ENCODE results near the gene PPP1R9A.

PPP1R9A gene

DNA sequence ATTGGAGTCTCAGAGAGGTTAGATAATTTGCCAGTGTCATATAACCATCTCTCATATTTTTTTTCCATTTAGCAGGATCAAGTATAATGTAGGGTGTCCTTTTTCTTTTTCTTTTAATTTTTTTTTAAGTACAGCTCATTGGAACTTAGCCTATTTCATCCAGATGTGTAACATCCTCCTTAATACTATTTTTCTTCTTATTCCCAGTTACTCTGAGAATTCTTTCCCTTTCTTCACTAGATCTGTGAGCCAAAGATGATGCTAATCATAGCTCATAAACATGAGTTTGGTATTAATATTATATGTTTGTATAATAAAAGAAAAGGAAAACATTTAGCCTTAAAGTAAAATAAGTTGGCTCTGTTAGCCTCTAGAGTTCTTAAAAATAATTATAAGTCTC is 32.8 kb downstream of the PPP1R9A start:
- Histone ChIP-seq H3K27me3 (replicated peaks; ENCODE audit: control insufficient read depth, insufficient read depth, low read length, poor library complexity, severe bottlenecking) (no peaks in the 10 kb centered on the region), H3K9me3 (ENCODE audit: control insufficient read depth, low read length) (no peaks in the 10 kb centered on the region), H3K4me1 (ENCODE audit: control insufficient read depth, insufficient read depth, low read length, poor library complexity, severe bottlenecking) (no peaks in the 10 kb centered on the region), H3K36me3 (ENCODE audit: control insufficient read depth, insufficient read depth, low read length) (no peaks in the 10 kb centered on the region), H3K27ac (ENCODE audit: insufficient read depth, low read length, poor library complexity, severe bottlenecking) (no peak overlapping the region), H3K4me3 (ENCODE audit: insufficient read depth, low read depth, low read length, poor library complexity, severe bottlenecking) (no peak overlapping the region)
- no peak for DNase-seq

DNA sequence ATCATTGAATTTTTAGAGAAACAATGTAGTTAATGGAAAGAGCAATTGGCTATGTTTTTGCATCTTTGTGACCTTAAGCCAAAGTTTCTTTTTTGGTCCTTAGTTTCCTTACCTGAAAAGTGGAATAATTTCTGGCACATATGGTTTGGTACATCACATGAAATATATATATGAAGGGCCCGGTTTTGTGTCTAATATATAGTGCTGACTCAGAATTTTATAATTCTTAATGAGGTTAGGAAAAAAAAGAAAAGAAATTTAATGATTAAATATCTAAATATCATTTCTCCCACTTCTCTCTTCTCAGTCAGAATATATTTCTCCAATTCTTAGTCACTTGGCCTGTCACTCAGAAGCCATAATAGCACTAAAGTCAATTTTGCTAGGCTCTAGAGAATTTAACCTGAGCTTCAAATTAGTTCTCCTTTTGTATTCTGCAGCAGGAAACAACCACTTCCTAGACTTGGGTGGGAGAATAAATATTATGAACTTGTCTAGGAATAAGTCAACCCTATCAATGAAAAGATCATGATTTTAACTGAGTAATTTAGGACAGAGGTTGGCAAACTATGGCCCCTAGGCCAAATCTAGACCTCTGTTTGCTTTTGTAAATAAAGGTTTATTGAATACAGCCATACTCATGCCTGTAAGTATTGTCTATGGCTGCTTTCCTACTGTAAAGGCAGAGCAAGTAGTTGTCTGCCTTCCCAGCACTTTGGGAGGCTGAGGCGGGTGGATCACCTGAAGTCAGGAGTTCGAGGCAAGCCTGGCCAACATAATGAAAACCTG is 34.6 kb downstream of the PPP1R9A start:
- Histone ChIP-seq H3K4me3 (ENCODE audit: insufficient read depth, low read depth, low read length, poor library complexity, severe bottlenecking) (no peak overlapping the region), H3K36me3 (ENCODE audit: control insufficient read depth, insufficient read depth, low read length) (no peaks in the 10 kb centered on the region), H3K9me3 (ENCODE audit: control insufficient read depth, low read length) (no peaks in the 10 kb centered on the region), H3K27ac (ENCODE audit: insufficient read depth, low read length, poor library complexity, severe bottlenecking) (no peak overlapping the region), H3K27me3 (replicated peaks; ENCODE audit: control insufficient read depth, insufficient read depth, low read length, poor library complexity, severe bottlenecking) (no peaks in the 10 kb centered on the region), H3K4me1 (ENCODE audit: control insufficient read depth, insufficient read depth, low read length, poor library complexity, severe bottlenecking) (no peaks in the 10 kb centered on the region)
- no peak for DNase-seq

DNA sequence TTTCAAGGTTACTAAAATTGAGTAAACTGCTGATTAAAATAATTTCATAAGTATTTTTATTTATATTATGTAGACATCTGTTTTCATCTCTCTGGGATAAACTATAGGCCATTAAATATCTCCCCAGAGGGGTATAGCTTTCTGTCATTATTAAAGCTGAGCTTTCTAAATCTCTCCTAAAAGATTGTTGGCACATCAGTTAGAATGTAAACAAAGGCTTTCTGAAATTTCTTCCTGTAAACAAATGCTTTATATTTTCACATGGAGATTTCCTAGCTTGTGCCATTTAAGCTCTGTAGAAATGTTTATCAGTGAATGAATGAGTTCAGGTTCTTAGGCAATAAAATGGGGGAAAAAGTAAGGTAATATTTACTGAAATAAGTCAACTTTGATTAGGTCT is 35.7 kb downstream of the PPP1R9A start:
- no peak for DNase-seq
- no peaks in the 10 kb centered on the region for H3K4me1 ChIP-seq (ENCODE audit: control insufficient read depth, insufficient read depth, low read length, poor library complexity, severe bottlenecking)
- no peaks in the 10 kb centered on the region for H3K27me3 ChIP-seq (replicated peaks; ENCODE audit: control insufficient read depth, insufficient read depth, low read length, poor library complexity, severe bottlenecking)
- H3K9me3 ChIP-seq (ENCODE audit: control insufficient read depth, low read length): no peaks in the 10 kb centered on the region
- no peak overlapping the region for H3K27ac ChIP-seq (ENCODE audit: insufficient read depth, low read length, poor library complexity, severe bottlenecking)
- H3K4me3 ChIP-seq (ENCODE audit: insufficient read depth, low read depth, low read length, poor library complexity, severe bottlenecking): no peak overlapping the region
- no peaks in the 10 kb centered on the region for H3K36me3 ChIP-seq (ENCODE audit: control insufficient read depth, insufficient read depth, low read length)

DNA sequence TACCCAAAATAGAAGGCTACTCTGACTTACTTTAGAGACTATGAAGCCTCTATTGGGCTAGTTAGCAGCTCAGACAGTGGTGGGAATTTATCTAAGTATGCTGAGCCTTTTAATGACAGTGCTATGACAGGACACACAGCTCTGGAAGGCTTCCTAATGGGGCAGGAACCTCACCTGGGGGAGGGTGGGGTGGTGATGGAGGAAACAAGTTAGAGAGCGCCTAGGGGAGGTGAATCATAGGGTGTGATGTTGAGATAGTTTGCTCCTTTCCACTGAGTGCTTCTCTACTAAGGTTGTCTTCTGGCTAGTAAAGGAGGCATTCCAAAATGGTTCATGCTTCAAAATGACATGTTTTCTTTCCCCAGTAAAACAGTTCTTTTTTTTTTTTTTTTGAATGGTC is 42.1 kb downstream of the PPP1R9A start:
- no peak overlapping the region for H3K4me3 ChIP-seq (ENCODE audit: insufficient read depth, low read depth, low read length, poor library complexity, severe bottlenecking)
- no peaks in the 10 kb centered on the region for H3K9me3 ChIP-seq (ENCODE audit: control insufficient read depth, low read length)
- no peak for DNase-seq
- H3K27me3 ChIP-seq (replicated peaks; ENCODE audit: control insufficient read depth, insufficient read depth, low read length, poor library complexity, severe bottlenecking): no peaks in the 10 kb centered on the region
- H3K36me3 ChIP-seq (ENCODE audit: control insufficient read depth, insufficient read depth, low read length): no peaks in the 10 kb centered on the region
- no peaks in the 10 kb centered on the region for H3K4me1 ChIP-seq (ENCODE audit: control insufficient read depth, insufficient read depth, low read length, poor library complexity, severe bottlenecking)
- H3K27ac ChIP-seq (ENCODE audit: insufficient read depth, low read length, poor library complexity, severe bottlenecking): no peak overlapping the region

DNA sequence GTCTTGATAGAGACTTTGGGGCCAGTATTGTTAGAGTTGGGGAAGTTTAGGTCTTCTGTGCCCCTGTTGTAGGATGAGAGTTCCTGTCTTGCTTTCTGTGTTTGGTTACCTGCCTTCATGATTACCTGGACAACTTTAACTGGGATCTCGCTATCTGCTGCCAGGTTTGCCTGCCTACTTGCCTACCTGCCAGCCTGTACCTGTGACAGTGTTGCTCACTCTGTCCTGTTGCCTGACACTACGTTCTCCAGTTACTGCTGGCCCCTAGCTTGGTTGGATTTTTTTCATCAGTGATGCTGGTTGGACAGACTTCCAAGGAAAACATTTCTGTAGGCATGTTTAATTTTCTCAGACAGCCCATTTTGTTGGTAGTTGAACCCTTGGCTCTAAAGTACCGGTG is 48.4 kb downstream of the PPP1R9A start:
- no peaks in the 10 kb centered on the region for H3K36me3 ChIP-seq (ENCODE audit: control insufficient read depth, insufficient read depth, low read length)
- no peaks in the 10 kb centered on the region for H3K4me1 ChIP-seq (ENCODE audit: control insufficient read depth, insufficient read depth, low read length, poor library complexity, severe bottlenecking)
- no peak for DNase-seq
- H3K27me3 ChIP-seq (replicated peaks; ENCODE audit: control insufficient read depth, insufficient read depth, low read length, poor library complexity, severe bottlenecking): no peaks in the 10 kb centered on the region
- no peak overlapping the region for H3K27ac ChIP-seq (ENCODE audit: insufficient read depth, low read length, poor library complexity, severe bottlenecking)
- H3K4me3 ChIP-seq (ENCODE audit: insufficient read depth, low read depth, low read length, poor library complexity, severe bottlenecking): no peak overlapping the region
- no peaks in the 10 kb centered on the region for H3K9me3 ChIP-seq (ENCODE audit: control insufficient read depth, low read length)

DNA sequence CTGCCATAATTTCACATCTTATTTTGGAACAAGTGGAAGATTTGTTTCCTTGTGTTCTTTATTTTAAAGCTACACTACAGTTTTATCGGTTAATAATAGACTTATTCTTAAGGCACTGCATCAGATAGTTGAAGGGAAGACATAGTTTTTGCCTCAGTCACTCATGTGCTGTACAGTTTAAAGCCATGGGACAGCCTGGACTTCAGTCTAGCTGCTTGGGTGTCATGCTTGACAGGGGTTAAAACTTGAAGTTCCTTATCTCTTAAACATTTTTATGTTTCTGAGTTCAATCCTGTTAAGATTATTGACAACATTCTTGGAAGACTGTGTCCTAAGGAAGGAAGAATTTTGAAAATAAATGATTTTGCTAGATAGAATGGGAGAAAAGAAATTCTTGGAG is 49.7 kb downstream of the PPP1R9A start:
- Histone ChIP-seq H3K4me1 (ENCODE audit: control insufficient read depth, insufficient read depth, low read length, poor library complexity, severe bottlenecking) (no peaks in the 10 kb centered on the region), H3K27ac (ENCODE audit: insufficient read depth, low read length, poor library complexity, severe bottlenecking) (no peak overlapping the region), H3K4me3 (ENCODE audit: insufficient read depth, low read depth, low read length, poor library complexity, severe bottlenecking) (no peak overlapping the region), H3K9me3 (ENCODE audit: control insufficient read depth, low read length) (no peaks in the 10 kb centered on the region), H3K27me3 (replicated peaks; ENCODE audit: control insufficient read depth, insufficient read depth, low read length, poor library complexity, severe bottlenecking) (no peaks in the 10 kb centered on the region), H3K36me3 (ENCODE audit: control insufficient read depth, insufficient read depth, low read length) (no peaks in the 10 kb centered on the region)
- DNase-seq: no peak

DNA sequence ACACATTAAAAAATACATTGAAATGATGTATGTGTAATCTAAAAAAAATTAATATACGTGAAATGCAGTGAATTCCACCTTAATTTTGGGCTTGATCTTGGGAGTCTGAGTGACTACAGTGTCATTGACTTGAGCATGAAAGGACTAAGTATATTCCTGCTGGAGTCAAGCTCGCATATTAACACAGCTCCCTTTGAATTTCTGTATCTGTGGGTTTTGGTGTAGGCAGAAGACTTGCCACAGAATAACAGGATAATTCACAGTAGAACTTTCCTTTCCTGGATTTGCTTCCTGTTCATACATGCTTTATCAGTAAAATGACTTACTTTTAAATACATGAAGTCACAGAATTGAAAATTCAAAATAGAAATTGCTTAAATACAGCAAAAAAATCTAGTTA is 55.3 kb downstream of the PPP1R9A start:
- no peaks in the 10 kb centered on the region for H3K27me3 ChIP-seq (replicated peaks; ENCODE audit: control insufficient read depth, insufficient read depth, low read length, poor library complexity, severe bottlenecking)
- no peak for DNase-seq
- no peaks in the 10 kb centered on the region for H3K4me1 ChIP-seq (ENCODE audit: control insufficient read depth, insufficient read depth, low read length, poor library complexity, severe bottlenecking)
- H3K27ac ChIP-seq (ENCODE audit: insufficient read depth, low read length, poor library complexity, severe bottlenecking): no peak overlapping the region
- no peak overlapping the region for H3K4me3 ChIP-seq (ENCODE audit: insufficient read depth, low read depth, low read length, poor library complexity, severe bottlenecking)
- H3K36me3 ChIP-seq (ENCODE audit: control insufficient read depth, insufficient read depth, low read length): no peaks in the 10 kb centered on the region
- no peaks in the 10 kb centered on the region for H3K9me3 ChIP-seq (ENCODE audit: control insufficient read depth, low read length)

DNA sequence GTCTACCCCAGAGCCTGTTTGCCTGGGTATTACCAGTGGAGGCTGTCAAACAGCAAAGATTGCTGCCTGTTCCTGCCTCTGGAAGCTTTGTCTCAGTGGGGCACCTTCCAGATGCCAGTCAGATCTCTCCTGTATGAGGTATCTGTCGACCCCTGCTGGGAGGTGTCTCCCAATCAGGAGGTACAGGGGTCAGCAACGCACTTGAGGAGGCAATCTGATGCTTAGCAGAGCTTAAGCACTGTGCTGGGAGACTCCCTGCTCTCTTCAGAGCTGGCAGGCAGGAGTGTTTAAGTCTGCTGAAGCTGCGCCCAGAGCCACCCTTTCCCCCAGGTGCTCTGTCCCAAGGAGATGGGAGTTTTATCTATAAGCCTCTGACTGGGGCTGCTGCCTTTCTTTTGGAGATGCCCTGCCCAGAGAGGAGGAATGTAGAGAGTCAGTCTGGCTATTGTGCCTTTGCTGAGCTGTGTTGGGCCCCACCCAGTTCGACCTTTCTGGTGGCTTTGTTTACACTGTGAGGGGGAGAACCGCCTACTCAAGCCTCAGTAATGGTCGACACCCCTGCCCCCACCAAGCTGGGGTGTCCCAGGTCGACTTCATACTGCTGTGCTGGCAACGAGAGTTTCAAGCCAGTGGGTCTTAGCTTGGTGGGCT is 62.2 kb downstream of the PPP1R9A start:
- H3K4me3 ChIP-seq (ENCODE audit: insufficient read depth, low read depth, low read length, poor library complexity, severe bottlenecking): no peak overlapping the region
- H3K9me3 ChIP-seq (ENCODE audit: control insufficient read depth, low read length): no peaks in the 10 kb centered on the region
- H3K27ac ChIP-seq (ENCODE audit: insufficient read depth, low read length, poor library complexity, severe bottlenecking): no peak overlapping the region
- no peaks in the 10 kb centered on the region for H3K36me3 ChIP-seq (ENCODE audit: control insufficient read depth, insufficient read depth, low read length)
- H3K4me1 ChIP-seq (ENCODE audit: control insufficient read depth, insufficient read depth, low read length, poor library complexity, severe bottlenecking): no peaks in the 10 kb centered on the region
- DNase-seq: no peak
- H3K27me3 ChIP-seq (replicated peaks; ENCODE audit: control insufficient read depth, insufficient read depth, low read length, poor library complexity, severe bottlenecking): no peaks in the 10 kb centered on the region

DNA sequence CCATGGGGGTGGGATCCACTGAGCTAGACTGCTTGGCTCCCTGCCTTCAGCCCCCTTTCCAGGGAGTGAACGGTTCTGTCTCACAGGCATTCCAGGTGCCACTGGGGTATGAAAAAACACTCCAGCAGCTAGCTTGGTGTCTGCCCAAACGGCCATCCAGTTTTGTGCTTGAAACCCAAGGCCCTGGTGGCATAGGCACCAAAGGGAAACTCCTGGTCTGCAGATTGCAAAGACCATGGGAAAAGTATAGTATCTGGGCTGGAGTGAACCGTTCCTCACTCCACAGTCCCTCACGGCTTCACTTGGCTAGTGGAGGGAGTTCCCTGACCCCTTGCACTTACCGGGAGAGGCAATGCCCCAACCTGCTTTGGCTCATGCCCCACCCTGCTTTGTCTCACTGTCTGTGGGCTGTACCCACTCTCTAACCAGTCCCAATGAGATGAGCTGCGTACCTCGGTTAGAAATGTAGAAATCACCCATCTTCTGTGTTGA is 62.7 kb downstream of the PPP1R9A start:
- Histone ChIP-seq H3K9me3 (ENCODE audit: control insufficient read depth, low read length) (no peaks in the 10 kb centered on the region), H3K27ac (ENCODE audit: insufficient read depth, low read length, poor library complexity, severe bottlenecking) (no peak overlapping the region), H3K36me3 (ENCODE audit: control insufficient read depth, insufficient read depth, low read length) (no peaks in the 10 kb centered on the region), H3K4me3 (ENCODE audit: insufficient read depth, low read depth, low read length, poor library complexity, severe bottlenecking) (no peak overlapping the region), H3K4me1 (ENCODE audit: control insufficient read depth, insufficient read depth, low read length, poor library complexity, severe bottlenecking) (no peaks in the 10 kb centered on the region), H3K27me3 (replicated peaks; ENCODE audit: control insufficient read depth, insufficient read depth, low read length, poor library complexity, severe bottlenecking) (no peaks in the 10 kb centered on the region)
- DNase-seq: no peak

DNA sequence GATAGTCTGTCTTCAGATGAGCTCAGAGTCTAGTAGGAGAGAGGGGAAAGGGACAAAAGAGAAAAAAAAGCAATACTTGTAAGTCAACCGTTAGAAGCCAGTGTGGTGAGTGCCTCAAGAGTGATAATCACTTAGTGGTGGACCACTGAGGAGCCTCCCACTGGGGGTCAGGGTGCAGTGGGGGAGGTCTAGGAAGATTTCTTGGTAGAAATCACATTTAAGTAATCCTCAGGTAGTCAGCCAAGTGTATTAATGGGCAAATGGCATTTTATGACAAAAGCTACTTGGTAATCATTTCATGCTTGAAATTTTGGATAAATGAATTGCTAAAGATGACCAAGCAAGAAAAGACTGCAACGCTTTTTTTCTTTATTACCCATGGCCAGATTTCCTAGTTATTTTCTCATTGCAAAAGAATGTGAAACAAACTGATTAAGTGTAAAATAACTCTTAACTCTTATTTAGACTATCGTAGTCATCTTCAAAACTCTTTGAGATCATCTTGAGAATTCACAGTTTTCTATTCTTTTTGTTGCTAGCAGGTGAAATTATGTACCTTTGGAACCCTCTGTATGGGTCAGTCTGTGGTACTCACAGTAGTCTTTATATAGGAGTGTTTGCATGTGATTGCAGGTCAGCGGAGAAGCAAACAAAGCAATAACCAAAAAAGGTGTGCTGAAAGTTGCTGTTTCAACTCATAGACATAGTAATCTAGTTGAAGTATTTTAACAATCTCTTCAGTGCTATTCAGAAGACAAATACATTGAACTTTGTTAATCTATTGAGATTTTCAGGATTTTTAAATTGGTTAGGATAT is 63.9 kb downstream of the PPP1R9A start:
- no peak overlapping the region for H3K27ac ChIP-seq (ENCODE audit: insufficient read depth, low read length, poor library complexity, severe bottlenecking)
- no peaks in the 10 kb centered on the region for H3K4me1 ChIP-seq (ENCODE audit: control insufficient read depth, insufficient read depth, low read length, poor library complexity, severe bottlenecking)
- no peaks in the 10 kb centered on the region for H3K27me3 ChIP-seq (replicated peaks; ENCODE audit: control insufficient read depth, insufficient read depth, low read length, poor library complexity, severe bottlenecking)
- DNase-seq: no peak
- H3K36me3 ChIP-seq (ENCODE audit: control insufficient read depth, insufficient read depth, low read length): no peaks in the 10 kb centered on the region
- H3K4me3 ChIP-seq (ENCODE audit: insufficient read depth, low read depth, low read length, poor library complexity, severe bottlenecking): no peak overlapping the region
- no peaks in the 10 kb centered on the region for H3K9me3 ChIP-seq (ENCODE audit: control insufficient read depth, low read length)

All from effector memory CD4-positive, alpha-beta T cell (primary cell).